Naive thymus-derived CD4-positive, alpha-beta T cell (primary cell): ENCODE measurements around the gene RASAL2. TPM values are rescaled to one million over a fixed set of nuclear protein-coding genes. Genes with fewer than 3 reads are reported as not detected.

Experiments used
- ATAC-seq: fragments of 150-1000 bp; cut with Tn5 transposase; 2 replicates; pipeline ENCODE4 v1.10.0; 2021; ENCODE audit warnings: mild to moderate bottlenecking, moderate library complexity
- CTCF ChIA-PET: fragments of 350-600 bp; sonication (Branson Sonifier 250); formaldehyde crosslinking; loops from one replicate; lab custom pipeline; 2021; ENCODE audit warnings: antibody characterized with exemption; lab: Charles Lee
- POLR2A ChIA-PET: fragments of 350-600 bp; sonication (Branson Sonifier 250); formaldehyde crosslinking; loops from one replicate; lab custom pipeline; 2021; ENCODE audit warnings: antibody characterized with exemption, inconsistent platforms; lab: Charles Lee
- DNase-seq, 9 donors: peaks; one replicate each; pipeline versions ENCODE4 v3.0.0 to v3.0.0-alpha.2; 2020 to 2022; ENCODE audit warnings: mixed read lengths in 1 of 9
- H3K27ac ChIP-seq: one replicate; pipeline ENCODE4 v1.7.0; 2013; ENCODE audit warnings: mild to moderate bottlenecking, low read depth, low read length, moderate library complexity
- H3K27me3 ChIP-seq, 2 donors: one replicate each; pipeline ENCODE4 v1.7.0; 2013; ENCODE audit warnings: low read length in 2 of 2, mild to moderate bottlenecking in 2 of 2, moderate library complexity in 2 of 2; ENCODE audit not compliant: control insufficient read depth in 2 of 2, insufficient read depth in 2 of 2
- H3K36me3 ChIP-seq, 3 experiments: 1 replicate in 2 of 3; 2 replicates in 1 of 3; pipeline ENCODE4 v1.7.0; 2013; ENCODE audit warnings: low read length in 3 of 3, mild to moderate bottlenecking in 3 of 3, moderate library complexity in 1 of 3; ENCODE audit not compliant: insufficient read depth in 3 of 3, control insufficient read depth in 2 of 3
- H3K4me1 ChIP-seq, 2 donors: one replicate each; pipeline ENCODE4 v1.7.0; 2013; ENCODE audit warnings: low read length in 2 of 2, mild to moderate bottlenecking in 2 of 2, moderate library complexity in 1 of 2; ENCODE audit not compliant: control insufficient read depth in 2 of 2, insufficient read depth in 2 of 2
- H3K4me3 ChIP-seq: 2 replicates; pipeline ENCODE4 v1.7.0; 2013; ENCODE audit warnings: mild to moderate bottlenecking, low read length
- H3K9me3 ChIP-seq, 3 experiments: 1 replicate in 2 of 3; 2 replicates in 1 of 3; pipeline ENCODE4 v1.7.0; 2013; ENCODE audit warnings: low read length in 3 of 3; ENCODE audit not compliant: control insufficient read depth in 2 of 3
- H3K27ac Mint-ChIP-seq, 9 donors: one replicate each; pipeline ENCODE4 v1.8.0; 2020 to 2022; ENCODE audit warnings: mixed read lengths in 9 of 9, mild to moderate bottlenecking in 8 of 9, moderate library complexity in 5 of 9, inconsistent platforms in 2 of 9
- H3K27me3 Mint-ChIP-seq, 5 donors: one replicate each; pipeline ENCODE4 v1.8.0; 2021 to 2022; ENCODE audit warnings: mixed read lengths in 5 of 5, mild to moderate bottlenecking in 1 of 5
- H3K36me3 Mint-ChIP-seq, 5 donors: one replicate each; pipeline ENCODE4 v1.8.0; 2020 to 2022; ENCODE audit warnings: mixed read lengths in 5 of 5, mild to moderate bottlenecking in 3 of 5, inconsistent platforms in 1 of 5
- H3K4me1 Mint-ChIP-seq, 7 donors: one replicate each; pipeline ENCODE4 v1.8.0; 2020 to 2022; ENCODE audit warnings: mixed read lengths in 7 of 7, mild to moderate bottlenecking in 3 of 7, inconsistent platforms in 1 of 7
- H3K4me3 Mint-ChIP-seq, 10 donors: one replicate each; pipeline ENCODE4 v1.8.0; 2020 to 2022; ENCODE audit warnings: mild to moderate bottlenecking in 10 of 10, mixed read lengths in 10 of 10, moderate library complexity in 6 of 10, inconsistent platforms in 2 of 10
- H3K9me3 Mint-ChIP-seq, 11 donors: one replicate each; pipeline ENCODE4 v1.8.0; 2020 to 2022; ENCODE audit warnings: mixed read lengths in 11 of 11, mild to moderate bottlenecking in 4 of 11, inconsistent platforms in 1 of 11, moderate library complexity in 1 of 11
- intact Hi-C, 2 donors: fragments of 100-400 bp; cut with micrococcal nuclease; formaldehyde crosslinking; loops; one replicate each; pipeline ENCODE4 v1.15.1; 2023
- polyA plus RNA-seq, 2 donors: library from polyadenylated mRNA; unstranded; fragments of 300-500 nt; fragmentation: Illumina TruSeq; gene quantifications; one replicate each; pipeline ENCODE4 v1.2.3, GENCODE V29; 2021
- total RNA-seq, 6 experiments: library from RNA in 5 of 6; stranded (reverse) in 5 of 6; gene quantifications; 1 replicate in 5 of 6; 2 replicates in 1 of 6; pipeline ENCODE4 v1.2.3 and lab custom pipeline; 2021 to 2026

RASAL2 gene
- total and polyA plus RNA-seq, 7 experiments from 2014 or later = 0.11 to 0.69 (median 0.15) TPM; not detected in 3

DNA sequence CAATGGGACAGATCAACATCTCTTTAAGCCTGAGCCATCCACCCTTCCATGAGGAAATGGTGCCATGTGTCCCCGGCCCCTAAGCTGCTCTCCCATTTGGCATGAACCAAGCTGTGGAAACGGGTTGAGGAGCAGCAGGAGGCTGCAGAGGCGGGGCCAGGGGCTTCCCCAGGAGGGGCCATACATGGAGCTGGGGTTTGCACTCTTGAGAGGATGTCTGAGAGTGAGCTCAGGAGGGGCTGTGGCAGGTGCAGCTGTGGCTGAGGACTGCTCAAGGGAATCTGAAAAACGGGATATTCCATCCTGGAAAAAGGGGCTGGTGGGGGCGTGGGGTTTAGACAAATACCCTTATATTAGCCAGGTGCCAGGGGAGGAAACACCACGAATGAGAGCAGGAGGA lies 409.9 kb downstream of the RASAL2 start:
- Histone ChIP-seq H3K9me3 (no peaks in the 10 kb centered on the region), H3K4me1 (no peaks in the 10 kb centered on the region), H3K36me3 (no peaks in the 10 kb centered on the region), H3K27ac (no peak overlapping the region), H3K27me3 (no peaks in the 10 kb centered on the region), H3K4me3 (no peak overlapping the region)
- Mint-ChIP-seq H3K4me3 (no peak overlapping the region), H3K27ac (no peak overlapping the region), H3K4me1 (no peaks in the 10 kb centered on the region), H3K36me3 (no peaks in the 10 kb centered on the region), H3K9me3 (no peaks in the 10 kb centered on the region), H3K27me3 (peaks cover 0 to 8% (median 4%) of the 10 kb centered on the region in 5 donors)
- intact Hi-C loops = loop anchor here in 1 of 2 donors (5.0 kb wide), 1 partner anchor 192 kb away; no protein-coding TSS in a partner anchor
- POLR2A ChIA-PET = no interaction called here
- CTCF ChIA-PET = no interaction called here
- no peak for ATAC-seq
- DNase-seq = no peak

GRCh38 chr1:178504286-178504685 lies 410.4 kb downstream of the RASAL2 start:
- Mint-ChIP-seq H3K4me1 (no peaks in the 10 kb centered on the region), H3K27ac (no peak overlapping the region), H3K36me3 (no peaks in the 10 kb centered on the region), H3K27me3 (peaks cover 0 to 8% (median 4%) of the 10 kb centered on the region in 5 donors), H3K9me3 (peaks cover 0 to 2% (median 0%) of the 10 kb centered on the region in 11 donors), H3K4me3 (no peak overlapping the region)
- intact Hi-C loops = loop anchor here in 1 of 2 donors (5.0 kb wide), 1 partner anchor 192 kb away; no protein-coding TSS in a partner anchor
- ATAC-seq (no peak), DNase-seq (no peak)
- POLR2A ChIA-PET = no interaction called here
- Histone ChIP-seq H3K27ac (no peak overlapping the region), H3K9me3 (no peaks in the 10 kb centered on the region), H3K27me3 (no peaks in the 10 kb centered on the region), H3K4me1 (no peaks in the 10 kb centered on the region), H3K4me3 (no peak overlapping the region), H3K36me3 (no peaks in the 10 kb centered on the region)
- CTCF ChIA-PET = no interaction called here

- Histone ChIP-seq H3K9me3 (no peaks in the 10 kb centered on the region), H3K4me3 (no peak overlapping the region), H3K36me3 (no peaks in the 10 kb centered on the region), H3K27me3 (no peaks in the 10 kb centered on the region), H3K4me1 (no peaks in the 10 kb centered on the region), H3K27ac (no peak overlapping the region)
- no peaks in the 10 kb centered on the region for H3K4me1 Mint-ChIP-seq
- H3K27me3 Mint-ChIP-seq = peaks cover 0 to 8% (median 4%) of the 10 kb centered on the region in 5 donors
- H3K9me3 Mint-ChIP-seq = peaks cover 0 to 2% (median 0%) of the 10 kb centered on the region in 11 donors
- H3K27ac Mint-ChIP-seq = no peak overlapping the region
- ChIA-PET POLR2A (no interaction called here), CTCF (interaction anchor here (1.4 kb wide), 1 partner anchor 12 kb away, joined by 4 read pairs; no protein-coding TSS in a partner anchor)
- no peaks in the 10 kb centered on the region for H3K36me3 Mint-ChIP-seq
- no peak for ATAC-seq
- H3K4me3 Mint-ChIP-seq = no peak overlapping the region
- intact Hi-C loops = no loop called here
- no peak for DNase-seq
Measured at GRCh38 chr1:178506177-178506576, 412.3 kb downstream of the RASAL2 start.

GRCh38 chr1:178506669-178507068 lies 412.8 kb downstream of the RASAL2 start:
- no peak overlapping the region for H3K27ac Mint-ChIP-seq
- POLR2A ChIA-PET = no interaction called here
- H3K36me3 Mint-ChIP-seq = no peaks in the 10 kb centered on the region

DNA sequence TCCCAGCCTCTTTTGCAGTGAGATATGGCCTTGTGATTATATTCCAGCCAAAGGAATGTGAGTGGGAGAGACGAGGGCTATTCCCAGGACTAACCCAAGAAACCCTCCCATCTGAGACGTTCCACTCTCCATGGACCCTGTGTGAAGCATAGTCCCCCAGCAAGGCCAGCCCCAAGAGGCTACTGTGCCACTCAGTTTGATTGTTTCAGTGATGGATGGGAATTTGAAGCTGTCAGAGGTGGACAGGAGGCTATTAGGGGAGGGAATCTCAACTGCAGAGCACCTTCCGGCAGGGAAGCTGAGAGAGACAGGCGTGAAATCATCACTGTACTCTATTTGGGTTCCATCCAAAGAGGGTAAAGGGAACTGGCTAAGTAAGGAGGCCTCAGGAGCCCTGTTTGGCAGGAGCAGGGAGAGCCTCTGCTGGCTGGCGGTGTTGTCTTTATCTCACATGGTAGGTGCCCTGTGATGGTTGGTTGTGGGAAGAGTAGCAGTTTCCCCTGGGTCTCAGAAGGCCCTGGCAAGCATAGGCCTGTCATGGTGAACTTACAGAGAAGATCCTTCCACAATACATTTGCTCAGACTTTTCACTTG lies 415.6 kb downstream of the RASAL2 start:
- DNase-seq = no peak
- CTCF ChIA-PET = interaction anchor here (0.6 kb wide), 1 partner anchor 12 kb away, joined by 3 read pairs; no protein-coding TSS in a partner anchor
- H3K4me1 Mint-ChIP-seq = no peaks in the 10 kb centered on the region
- intact Hi-C loops = no loop called here
- no peaks in the 10 kb centered on the region for H3K9me3 ChIP-seq
- H3K27ac Mint-ChIP-seq = no peak overlapping the region
- H3K4me1 ChIP-seq = no peaks in the 10 kb centered on the region
- POLR2A ChIA-PET = no interaction called here
- H3K36me3 ChIP-seq = no peaks in the 10 kb centered on the region
- H3K9me3 Mint-ChIP-seq = peaks cover 0 to 2% (median 0%) of the 10 kb centered on the region in 11 donors
- H3K27me3 Mint-ChIP-seq = peaks cover 0 to 6% (median 0%) of the 10 kb centered on the region in 5 donors
- no peak for ATAC-seq
- H3K36me3 Mint-ChIP-seq = no peaks in the 10 kb centered on the region
- no peak overlapping the region for H3K4me3 Mint-ChIP-seq
- no peak overlapping the region for H3K27ac ChIP-seq
- no peaks in the 10 kb centered on the region for H3K27me3 ChIP-seq
- no peak overlapping the region for H3K4me3 ChIP-seq

More at GRCh38 chr1:178506669-178507068, 412.8 kb downstream of the RASAL2 start:
- intact Hi-C loops = no loop called here
- no peaks in the 10 kb centered on the region for H3K4me1 ChIP-seq
- peaks cover 0 to 2% (median 0%) of the 10 kb centered on the region in 11 donors for H3K9me3 Mint-ChIP-seq
- peaks cover 0 to 8% (median 4%) of the 10 kb centered on the region in 5 donors for H3K27me3 Mint-ChIP-seq
- no peaks in the 10 kb centered on the region for H3K4me1 Mint-ChIP-seq
- no peaks in the 10 kb centered on the region for H3K9me3 ChIP-seq
- CTCF ChIA-PET = no interaction called here
- H3K27ac ChIP-seq = no peak overlapping the region
- ATAC-seq (no peak), DNase-seq (no peak)
- no peak overlapping the region for H3K4me3 Mint-ChIP-seq
- H3K4me3 ChIP-seq = no peak overlapping the region
- H3K36me3 ChIP-seq = no peaks in the 10 kb centered on the region
- H3K27me3 ChIP-seq = no peaks in the 10 kb centered on the region

- Mint-ChIP-seq H3K27me3 (peaks cover 0 to 6% (median 0%) of the 10 kb centered on the region in 5 donors), H3K36me3 (no peaks in the 10 kb centered on the region), H3K9me3 (peaks cover 0 to 2% (median 0%) of the 10 kb centered on the region in 11 donors), H3K27ac (no peak overlapping the region), H3K4me3 (no peak overlapping the region), H3K4me1 (no peaks in the 10 kb centered on the region)
- no peaks in the 10 kb centered on the region for H3K4me1 ChIP-seq
- intact Hi-C loops = no loop called here
- H3K4me3 ChIP-seq = no peak overlapping the region
- no peaks in the 10 kb centered on the region for H3K36me3 ChIP-seq
- CTCF ChIA-PET = no interaction called here
- no peaks in the 10 kb centered on the region for H3K27me3 ChIP-seq
- no peaks in the 10 kb centered on the region for H3K9me3 ChIP-seq
- ATAC-seq (no peak), DNase-seq (no peak)
- POLR2A ChIA-PET = no interaction called here
- no peak overlapping the region for H3K27ac ChIP-seq
Measured at GRCh38 chr1:178510155-178510554, 416.3 kb downstream of the RASAL2 start.
